Fibroblast of the aortic adventitia (primary cell): ENCODE measurements around the gene CA12. TPM values are rescaled to one million over a fixed set of nuclear protein-coding genes. Genes with fewer than 3 reads are reported as not detected.

Source experiments
- DNase-seq: peaks from one replicate; pipeline ENCODE4 v3.0.0-alpha.2; 2010; ENCODE audit warnings: low read depth
- H3K4me3 ChIP-seq: 2 replicates; pipeline ENCODE4 v1.5.1; 2011; ENCODE audit warnings: low read depth, mild to moderate bottlenecking, control low read depth, low read length, moderate library complexity
- total RNA-seq: library from RNA; depleted of rRNA; stranded (reverse); fragments of >200 nt; gene quantifications from 2 replicates; pipeline ENCODE4 v1.2.3, GENCODE V29; 2012; ENCODE audit warnings: low replicate concordance
- TF ChIP-seq, protein P1 (sequence below): IDR thresholded peaks from 2 replicates; pipeline ENCODE4 v1.5.1; 2011; ENCODE audit warnings: mild to moderate bottlenecking, low read length, control low read depth, inconsistent platforms; ENCODE audit not compliant: insufficient read depth

CA12 gene
- total RNA-seq, 1 donor: 174 TPM

GRCh38 chr15:63378946-63379345, 2.7 kb downstream of the CA12 start:
- no peak for DNase-seq
- no peak overlapping the region for H3K4me3 ChIP-seq
- TF ChIP-seq, protein P1, sequence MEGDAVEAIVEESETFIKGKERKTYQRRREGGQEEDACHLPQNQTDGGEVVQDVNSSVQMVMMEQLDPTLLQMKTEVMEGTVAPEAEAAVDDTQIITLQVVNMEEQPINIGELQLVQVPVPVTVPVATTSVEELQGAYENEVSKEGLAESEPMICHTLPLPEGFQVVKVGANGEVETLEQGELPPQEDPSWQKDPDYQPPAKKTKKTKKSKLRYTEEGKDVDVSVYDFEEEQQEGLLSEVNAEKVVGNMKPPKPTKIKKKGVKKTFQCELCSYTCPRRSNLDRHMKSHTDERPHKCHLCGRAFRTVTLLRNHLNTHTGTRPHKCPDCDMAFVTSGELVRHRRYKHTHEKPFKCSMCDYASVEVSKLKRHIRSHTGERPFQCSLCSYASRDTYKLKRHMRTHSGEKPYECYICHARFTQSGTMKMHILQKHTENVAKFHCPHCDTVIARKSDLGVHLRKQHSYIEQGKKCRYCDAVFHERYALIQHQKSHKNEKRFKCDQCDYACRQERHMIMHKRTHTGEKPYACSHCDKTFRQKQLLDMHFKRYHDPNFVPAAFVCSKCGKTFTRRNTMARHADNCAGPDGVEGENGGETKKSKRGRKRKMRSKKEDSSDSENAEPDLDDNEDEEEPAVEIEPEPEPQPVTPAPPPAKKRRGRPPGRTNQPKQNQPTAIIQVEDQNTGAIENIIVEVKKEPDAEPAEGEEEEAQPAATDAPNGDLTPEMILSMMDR: no peak

DNA sequence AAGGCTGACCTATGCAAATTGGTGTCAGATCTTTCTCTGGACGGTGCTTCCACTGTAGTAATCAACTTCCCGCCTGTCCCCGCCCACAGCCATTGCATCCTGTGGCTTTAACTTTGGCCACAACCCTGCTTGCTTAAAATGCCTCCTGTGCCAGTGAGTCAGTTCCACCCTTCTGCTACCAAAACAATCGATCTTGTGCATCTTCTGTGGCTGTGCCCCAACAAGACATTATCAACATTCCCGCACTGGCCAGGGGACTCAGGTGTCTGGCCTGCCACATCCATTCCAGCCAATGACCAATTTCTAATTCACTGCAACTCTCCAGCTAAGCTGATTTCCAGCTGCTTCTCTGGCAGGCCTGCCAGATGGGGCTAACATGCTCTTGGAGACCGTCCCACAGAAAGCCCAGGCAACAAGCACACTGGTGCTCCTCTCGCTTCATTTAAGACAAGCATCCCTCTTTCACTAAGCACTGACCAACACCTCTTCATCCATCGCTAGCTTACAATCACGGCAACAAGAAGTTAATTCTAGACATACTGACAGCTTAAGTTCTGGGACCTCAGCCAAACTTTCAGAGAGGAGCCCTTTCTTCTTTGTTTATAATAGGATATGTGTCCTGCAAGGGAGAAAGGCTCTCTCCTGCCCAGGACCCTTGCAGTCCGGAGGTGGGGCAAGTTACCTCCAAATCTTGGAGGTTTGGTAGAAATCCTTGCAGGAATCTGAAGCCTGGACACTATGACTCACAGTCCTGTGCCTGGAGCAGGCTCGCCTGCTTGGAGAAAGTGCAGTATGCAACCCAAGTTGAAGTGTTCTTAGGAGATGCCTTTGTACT, 6.7 kb downstream of the CA12 start:
- DNase-seq: peak; percentile 80
- TF ChIP-seq, protein P1: no peak
- H3K4me3 ChIP-seq: peak overlapping the region; percentile 10

GRCh38 chr15:63373866-63374548, 7.6 kb downstream of the CA12 start:
- TF ChIP-seq, protein P1: no peak
- no peak for DNase-seq
- no peak overlapping the region for H3K4me3 ChIP-seq

GRCh38 chr15:63373330-63373729, 8.3 kb downstream of the CA12 start:
- TF ChIP-seq, protein P1: no peak
- no peak for DNase-seq
- H3K4me3 ChIP-seq: no peak overlapping the region

DNA sequence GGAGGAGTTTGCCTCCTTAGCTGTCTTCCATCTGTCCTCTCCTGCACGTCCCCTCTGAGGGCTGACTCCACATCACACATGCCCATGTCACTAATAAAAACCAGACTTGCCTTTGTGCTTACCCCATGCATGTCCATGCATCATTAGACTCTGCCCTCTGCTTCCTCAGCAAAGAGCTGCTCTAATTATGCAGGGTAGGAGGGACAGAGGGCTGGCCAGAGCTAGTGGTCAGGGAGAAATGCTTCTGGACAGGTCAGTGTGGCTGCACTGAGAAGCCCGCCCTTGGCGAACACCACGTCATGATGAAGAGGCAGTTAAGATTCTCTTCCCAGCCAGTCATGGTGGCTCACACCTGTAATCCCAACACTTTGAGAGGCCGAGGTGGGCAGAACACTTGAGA, 8.9 kb downstream of the CA12 start:
- DNase-seq: peak; percentile 69
- no peak overlapping the region for H3K4me3 ChIP-seq
- TF ChIP-seq, protein P1: no peak

- peak; percentile 99 for DNase-seq
Observed at GRCh38 chr15:63372018-63372705, 9.5 kb downstream of the CA12 start.

More at GRCh38 chr15:63372018-63372705, 9.5 kb downstream of the CA12 start:
- TF ChIP-seq, protein P1: no peak
- peak overlapping the region; percentile 4 for H3K4me3 ChIP-seq
